Measurements from ENCODE around the gene SLC22A3.
"Not testable (repeated sequence)": the region's sequence is repeated elsewhere in the genome, so short reads cannot be mapped to it uniquely, and the experiment has no call there.

The SLC22A3 gene

GRCh38 chr6:160348223-160349019, at the start of gene SLC22A3:
SLC22A3 (plus strand) TSS chr6:160348378; CDS start chr6:160348420, 42 bp downstream.
- Mint-ChIP-seq H3K27me3 (peaks cover 66% of the 10 kb centered on the region), H3K4me1 (ENCODE audit: low read depth) (no peaks in the 10 kb centered on the region), H3K4me3 (peak within 1 kb of the TSS; percentile 17)

GRCh38 chr6:160299559-160299958, 48.6 kb upstream of the SLC22A3 start:
- Mint-ChIP-seq H3K4me3 (no peak overlapping the region), H3K4me1 (ENCODE audit: low read depth) (no peaks in the 10 kb centered on the region), H3K36me3 (ENCODE audit: low read depth) (no peaks in the 10 kb centered on the region), H3K9me3 (peaks cover 4% of the 10 kb centered on the region), H3K27me3 (peaks cover 4% of the 10 kb centered on the region), H3K27ac (no peak overlapping the region)

More at GRCh38 chr6:160348223-160349019, at the start of gene SLC22A3:
- no peak within 1 kb of the TSS for H3K27ac Mint-ChIP-seq
- no peaks in the 10 kb centered on the region for H3K36me3 Mint-ChIP-seq (ENCODE audit: low read depth)
- no peaks in the 10 kb centered on the region for H3K9me3 Mint-ChIP-seq

GRCh38 chr6:160300076-160300695, 48.0 kb upstream of the SLC22A3 start:
- H3K4me3 Mint-ChIP-seq, result no peak overlapping the region
- peaks cover 7% of the 10 kb centered on the region for H3K9me3 Mint-ChIP-seq
- H3K36me3 Mint-ChIP-seq (ENCODE audit: low read depth), result no peaks in the 10 kb centered on the region
- no peaks in the 10 kb centered on the region for H3K4me1 Mint-ChIP-seq (ENCODE audit: low read depth)
- no peak overlapping the region for H3K27ac Mint-ChIP-seq
- H3K27me3 Mint-ChIP-seq, result peaks cover 10% of the 10 kb centered on the region

GRCh38 chr6:160301339-160301738, 46.8 kb upstream of the SLC22A3 start:
- Mint-ChIP-seq H3K9me3 (peaks cover 7% of the 10 kb centered on the region), H3K4me1 (ENCODE audit: low read depth) (no peaks in the 10 kb centered on the region), H3K4me3 (no peak overlapping the region), H3K27ac (no peak overlapping the region), H3K36me3 (ENCODE audit: low read depth) (no peaks in the 10 kb centered on the region), H3K27me3 (peaks cover 15% of the 10 kb centered on the region)

GRCh38 chr6:160302431-160303082, 45.6 kb upstream of the SLC22A3 start:
- H3K4me3 Mint-ChIP-seq; H3K27ac Mint-ChIP-seq; H3K36me3 Mint-ChIP-seq (ENCODE audit: low read depth); H3K4me1 Mint-ChIP-seq (ENCODE audit: low read depth); H3K9me3 Mint-ChIP-seq: not testable (repeated sequence)
- H3K27me3 Mint-ChIP-seq, result peaks cover 15% of the 10 kb centered on the region

- peaks cover 15% of the 10 kb centered on the region for H3K27me3 Mint-ChIP-seq
- no peak overlapping the region for H3K4me3 Mint-ChIP-seq
- no peak overlapping the region for H3K27ac Mint-ChIP-seq
- H3K36me3 Mint-ChIP-seq (ENCODE audit: low read depth), result no peaks in the 10 kb centered on the region
- peaks cover 8% of the 10 kb centered on the region for H3K9me3 Mint-ChIP-seq
- H3K4me1 Mint-ChIP-seq (ENCODE audit: low read depth), result no peaks in the 10 kb centered on the region
Measured at GRCh38 chr6:160303806-160304205, 44.4 kb upstream of the SLC22A3 start.

GRCh38 chr6:160305926-160306713, 42.1 kb upstream of the SLC22A3 start:
- no peak overlapping the region for H3K27ac Mint-ChIP-seq
- H3K9me3 Mint-ChIP-seq, result peaks cover 20% of the 10 kb centered on the region
- H3K27me3 Mint-ChIP-seq, result peaks cover 17% of the 10 kb centered on the region
- no peaks in the 10 kb centered on the region for H3K4me1 Mint-ChIP-seq (ENCODE audit: low read depth)
- peaks cover 1% of the 10 kb centered on the region for H3K36me3 Mint-ChIP-seq (ENCODE audit: low read depth)
- no peak overlapping the region for H3K4me3 Mint-ChIP-seq

GRCh38 chr6:160309718-160310117, 38.5 kb upstream of the SLC22A3 start:
- no peaks in the 10 kb centered on the region for H3K4me1 Mint-ChIP-seq (ENCODE audit: low read depth)
- H3K36me3 Mint-ChIP-seq (ENCODE audit: low read depth), result peaks cover 12% of the 10 kb centered on the region
- peaks cover 18% of the 10 kb centered on the region for H3K27me3 Mint-ChIP-seq
- no peak overlapping the region for H3K4me3 Mint-ChIP-seq
- H3K9me3 Mint-ChIP-seq, result peaks cover 31% of the 10 kb centered on the region
- H3K27ac Mint-ChIP-seq, result no peak overlapping the region

GRCh38 chr6:160312900-160313299, 35.3 kb upstream of the SLC22A3 start:
- no peak overlapping the region for H3K4me3 Mint-ChIP-seq
- peaks cover 34% of the 10 kb centered on the region for H3K9me3 Mint-ChIP-seq
- no peaks in the 10 kb centered on the region for H3K4me1 Mint-ChIP-seq (ENCODE audit: low read depth)
- H3K27me3 Mint-ChIP-seq, result peaks cover 16% of the 10 kb centered on the region
- no peak overlapping the region for H3K27ac Mint-ChIP-seq
- peaks cover 12% of the 10 kb centered on the region for H3K36me3 Mint-ChIP-seq (ENCODE audit: low read depth)

GRCh38 chr6:160315310-160315709, 32.9 kb upstream of the SLC22A3 start:
- peaks cover 12% of the 10 kb centered on the region for H3K36me3 Mint-ChIP-seq (ENCODE audit: low read depth)
- no peaks in the 10 kb centered on the region for H3K4me1 Mint-ChIP-seq (ENCODE audit: low read depth)
- H3K27me3 Mint-ChIP-seq, result peaks cover 22% of the 10 kb centered on the region
- H3K27ac Mint-ChIP-seq, result no peak overlapping the region
- no peak overlapping the region for H3K4me3 Mint-ChIP-seq
- H3K9me3 Mint-ChIP-seq, result peaks cover 22% of the 10 kb centered on the region

- Mint-ChIP-seq H3K4me3 (no peak overlapping the region), H3K36me3 (ENCODE audit: low read depth) (peaks cover 9% of the 10 kb centered on the region), H3K27ac (no peak overlapping the region), H3K4me1 (ENCODE audit: low read depth) (no peaks in the 10 kb centered on the region), H3K9me3 (peaks cover 20% of the 10 kb centered on the region), H3K27me3 (peaks cover 19% of the 10 kb centered on the region)
Measured at GRCh38 chr6:160316261-160316660, 31.9 kb upstream of the SLC22A3 start.

- Mint-ChIP-seq H3K4me3 (no peak overlapping the region), H3K36me3 (ENCODE audit: low read depth) (no peaks in the 10 kb centered on the region), H3K27me3 (peaks cover 26% of the 10 kb centered on the region)
Measured at GRCh38 chr6:160319246-160319645, 28.9 kb upstream of the SLC22A3 start.

GRCh38 chr6:160321729-160322505, 26.3 kb upstream of the SLC22A3 start:
- Mint-ChIP-seq H3K27ac (no peak overlapping the region), H3K36me3 (ENCODE audit: low read depth) (no peaks in the 10 kb centered on the region), H3K4me1 (ENCODE audit: low read depth) (no peaks in the 10 kb centered on the region), H3K27me3 (peaks cover 14% of the 10 kb centered on the region), H3K9me3 (peaks cover 4% of the 10 kb centered on the region), H3K4me3 (no peak overlapping the region)

More at GRCh38 chr6:160319246-160319645, 28.9 kb upstream of the SLC22A3 start:
- H3K27ac Mint-ChIP-seq, result no peak overlapping the region
- peaks cover 9% of the 10 kb centered on the region for H3K9me3 Mint-ChIP-seq
- no peaks in the 10 kb centered on the region for H3K4me1 Mint-ChIP-seq (ENCODE audit: low read depth)

- Mint-ChIP-seq H3K9me3 (no peaks in the 10 kb centered on the region), H3K4me1 (ENCODE audit: low read depth) (no peaks in the 10 kb centered on the region), H3K36me3 (ENCODE audit: low read depth) (no peaks in the 10 kb centered on the region), H3K4me3 (no peak overlapping the region), H3K27ac (no peak overlapping the region), H3K27me3 (peaks cover 21% of the 10 kb centered on the region)
Measured at GRCh38 chr6:160327981-160328380, 20.2 kb upstream of the SLC22A3 start.
